ENCODE results near the gene RHBDD1. TPM values are rescaled to one million over a fixed set of nuclear protein-coding genes. Genes with fewer than 3 reads are reported as not detected.

The RHBDD1 gene
- total RNA-seq, 1 donor from 2014 or later, result 90.2 TPM

GRCh38 chr2:226932443-226932842 lies 96.6 kb downstream of the RHBDD1 start:
- no peak for TF ChIP-seq CTCF (IDR thresholded peaks at IDR 0.05)
- CTCF ChIA-PET, result no interaction called here

GRCh38 chr2:226934546-226935201 lies 98.8 kb downstream of the RHBDD1 start:
- H3K4me3 Mint-ChIP-seq, result no peak overlapping the region
- ChIA-PET CTCF (interaction anchor here (1.4 kb wide), 1 partner anchor 132 kb away, joined by 3 read pairs; no protein-coding TSS in a partner anchor), POLR2A (interaction anchor here (1.1 kb wide), 1 partner anchor 99 kb away, joined by 3 read pairs; no protein-coding TSS in a partner anchor)
- intact Hi-C loops (cut with micrococcal nuclease), result no loop called here
- H3K27ac Mint-ChIP-seq, result no peak overlapping the region
- H3K27me3 Mint-ChIP-seq, result no peaks in the 10 kb centered on the region
- no peak for ATAC-seq (ENCODE audit: low read depth)
- peaks cover 35% of the 10 kb centered on the region for H3K36me3 Mint-ChIP-seq (ENCODE audit: low read depth)
- no peak for TF ChIP-seq CTCF (IDR thresholded peaks at IDR 0.05)
- DNase-seq, result no peak
- peaks cover 17% of the 10 kb centered on the region for H3K4me1 Mint-ChIP-seq
- H3K9me3 Mint-ChIP-seq, result no peaks in the 10 kb centered on the region

More at GRCh38 chr2:226932443-226932842, 96.6 kb downstream of the RHBDD1 start:
- Mint-ChIP-seq H3K4me1 (peaks cover 11% of the 10 kb centered on the region), H3K9me3 (peaks cover 4% of the 10 kb centered on the region), H3K36me3 (ENCODE audit: low read depth) (peaks cover 31% of the 10 kb centered on the region), H3K4me3 (no peak overlapping the region), H3K27me3 (no peaks in the 10 kb centered on the region), H3K27ac (no peak overlapping the region)
- DNase-seq (no peak), ATAC-seq (ENCODE audit: low read depth) (no peak)
- POLR2A ChIA-PET, result no interaction called here
- intact Hi-C loops (cut with micrococcal nuclease), result no loop called here

DNA sequence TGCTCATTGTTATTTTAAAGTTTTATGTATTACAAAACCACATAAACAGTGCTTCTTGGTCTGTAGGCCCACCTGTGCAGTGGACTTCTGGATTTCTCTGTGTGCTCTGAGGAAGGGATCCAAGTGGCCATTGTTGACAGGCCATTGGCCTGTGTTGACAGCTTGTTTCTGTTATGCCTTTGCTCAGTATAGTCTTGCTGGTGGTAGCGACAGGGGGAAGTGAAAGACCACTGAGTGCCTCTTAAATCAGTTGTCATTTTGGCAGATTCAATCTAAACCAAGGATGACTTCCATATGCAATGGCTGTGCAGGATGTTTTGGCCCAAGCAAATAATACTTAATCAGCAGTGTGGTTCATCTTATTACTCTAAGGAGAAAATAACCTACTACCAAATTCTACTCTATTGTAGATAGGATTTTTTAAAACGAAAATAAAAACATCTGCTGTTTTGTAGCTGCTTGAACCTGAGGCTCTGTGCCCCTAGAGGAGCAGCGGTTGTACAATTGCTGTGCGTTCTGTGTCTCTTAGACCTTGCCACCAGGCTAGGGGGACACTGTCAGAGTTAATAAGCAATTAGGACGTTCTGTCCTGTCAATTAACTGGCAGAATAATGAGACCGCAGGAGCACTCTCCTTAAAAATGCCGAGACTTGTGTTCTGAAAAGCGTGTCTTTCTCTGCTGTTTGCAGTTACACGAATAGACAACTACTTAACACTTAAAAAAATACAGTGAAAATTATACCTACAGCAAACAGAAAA lies 108.2 kb downstream of the RHBDD1 start:
- no peaks in the 10 kb centered on the region for H3K27me3 Mint-ChIP-seq
- peak overlapping the region; percentile 70 for H3K27ac Mint-ChIP-seq
- intact Hi-C loops (cut with micrococcal nuclease), result loop anchor here (2.0 kb wide), 1 partner anchor 13 kb away; no protein-coding TSS in a partner anchor
- peaks cover 19% of the 10 kb centered on the region for H3K4me1 Mint-ChIP-seq
- TF ChIP-seq CTCF (IDR thresholded peaks at IDR 0.05), result no peak
- peaks cover 38% of the 10 kb centered on the region for H3K36me3 Mint-ChIP-seq (ENCODE audit: low read depth)
- DNase-seq (no peak), ATAC-seq (ENCODE audit: low read depth) (peak; percentile 47)
- CTCF ChIA-PET, result no interaction called here
- no peak overlapping the region for H3K4me3 Mint-ChIP-seq
- H3K9me3 Mint-ChIP-seq, result peaks cover 6% of the 10 kb centered on the region
- POLR2A ChIA-PET, result interaction anchor here (0.7 kb wide), 1 partner anchor 77 kb away, joined by 3 read pairs; no protein-coding TSS in a partner anchor

GRCh38 chr2:226953206-226953605 lies 117.4 kb downstream of the RHBDD1 start:
- ATAC-seq (ENCODE audit: low read depth) (no peak), DNase-seq (no peak)
- no peak overlapping the region for H3K27ac Mint-ChIP-seq
- H3K4me1 Mint-ChIP-seq, result peaks cover 19% of the 10 kb centered on the region
- TF ChIP-seq CTCF (IDR thresholded peaks at IDR 0.05), result no peak
- CTCF ChIA-PET, result no interaction called here
- intact Hi-C loops (cut with micrococcal nuclease), result no loop called here
- no peak overlapping the region for H3K4me3 Mint-ChIP-seq
- no peaks in the 10 kb centered on the region for H3K9me3 Mint-ChIP-seq
- H3K36me3 Mint-ChIP-seq (ENCODE audit: low read depth), result peaks cover 39% of the 10 kb centered on the region
- POLR2A ChIA-PET, result no interaction called here
- H3K27me3 Mint-ChIP-seq, result no peaks in the 10 kb centered on the region

DNA sequence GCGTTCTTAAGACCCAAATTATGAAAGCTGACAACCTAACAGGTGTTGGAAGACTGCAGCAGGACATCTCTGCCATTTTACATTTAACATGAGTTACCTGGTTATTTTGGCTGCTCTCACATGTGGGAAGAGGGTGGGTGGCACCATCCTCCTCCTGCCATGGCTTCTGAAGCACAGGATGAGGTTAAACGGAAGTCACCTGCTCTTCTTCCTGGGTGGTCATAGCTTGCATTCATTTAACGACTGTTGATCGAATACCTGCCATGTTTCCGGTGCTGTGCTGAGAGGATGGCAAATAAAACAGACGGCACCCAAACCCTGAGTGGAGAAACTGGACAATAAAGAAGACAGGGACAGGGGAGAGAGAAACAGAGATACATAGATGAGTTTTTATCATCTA lies 118.0 kb downstream of the RHBDD1 start:
- Mint-ChIP-seq H3K36me3 (ENCODE audit: low read depth) (peaks cover 37% of the 10 kb centered on the region), H3K27me3 (no peaks in the 10 kb centered on the region), H3K4me3 (no peak overlapping the region), H3K4me1 (peaks cover 19% of the 10 kb centered on the region), H3K9me3 (no peaks in the 10 kb centered on the region), H3K27ac (no peak overlapping the region)
- POLR2A ChIA-PET, result no interaction called here
- ATAC-seq (ENCODE audit: low read depth), result no peak
- intact Hi-C loops (cut with micrococcal nuclease), result no loop called here
- CTCF ChIA-PET, result no interaction called here
- no peak for TF ChIP-seq CTCF (IDR thresholded peaks at IDR 0.05)
- no peak for DNase-seq

All from activated B cell treated with CpG ODN at 0.5 μM for 24 hours (primary cell).